Measurements from ENCODE around the gene DHRS7.

DHRS7 gene

GRCh38 chr14:60184146-60184904, 19.1 kb upstream of the DHRS7 start:
- H3K9me3 ChIP-seq (ENCODE audit: insufficient read depth, low read depth, low read length): no peaks in the 10 kb centered on the region
- H2AFZ ChIP-seq (ENCODE audit: low read length): peak overlapping the region; percentile 85
- H3K9me2 ChIP-seq (replicated peaks; ENCODE audit: low read depth, low read length): no peaks in the 10 kb centered on the region
- no peaks in the 10 kb centered on the region for H3K79me2 ChIP-seq (ENCODE audit: insufficient read depth, low read length)
- H3K4me1 ChIP-seq (ENCODE audit: insufficient read depth, low read length, poor library complexity, severe bottlenecking): peaks cover 6% of the 10 kb centered on the region
- H3F3A ChIP-seq (ENCODE audit: low read depth): no peaks in the 10 kb centered on the region
- peak overlapping the region; percentile 70 for H3K4me3 ChIP-seq (ENCODE audit: low read length, poor library complexity, severe bottlenecking)
- TF ChIP-seq EZH2phosphoT487 (IDR thresholded peaks at IDR 0.05; ENCODE audit: borderline replicate concordance): no peak
- TF ChIP-seq CTCF (conservative IDR thresholded peaks at IDR 0.05; ENCODE audit: low read length): peak; percentile 88
- H4K20me1 ChIP-seq (ENCODE audit: insufficient read depth, low read length, poor library complexity, severe bottlenecking): no peaks in the 10 kb centered on the region
- no peaks in the 10 kb centered on the region for H3K36me3 ChIP-seq (ENCODE audit: insufficient read depth, low read length)
- H3K27me3 ChIP-seq (ENCODE audit: insufficient read depth, low read length, poor library complexity, severe bottlenecking): no peaks in the 10 kb centered on the region
- H3K4me2 ChIP-seq (ENCODE audit: low read depth, low read length, poor library complexity, severe bottlenecking): peak overlapping the region; percentile 83
- H3K9ac ChIP-seq (ENCODE audit: low read depth, low read length, poor library complexity, severe bottlenecking): peak overlapping the region; percentile 55

- Histone ChIP-seq H3K9me2 (replicated peaks; ENCODE audit: low read depth, low read length) (no peaks in the 10 kb centered on the region), H4K20me1 (ENCODE audit: insufficient read depth, low read length, poor library complexity, severe bottlenecking) (no peaks in the 10 kb centered on the region), H3K36me3 (ENCODE audit: insufficient read depth, low read length) (no peaks in the 10 kb centered on the region), H3K9me3 (ENCODE audit: insufficient read depth, low read depth, low read length) (no peaks in the 10 kb centered on the region), H3K27me3 (ENCODE audit: insufficient read depth, low read length, poor library complexity, severe bottlenecking) (no peaks in the 10 kb centered on the region), H2AFZ (ENCODE audit: low read length) (peak overlapping the region; percentile 85), H3K79me2 (ENCODE audit: insufficient read depth, low read length) (no peaks in the 10 kb centered on the region), H3K4me1 (ENCODE audit: insufficient read depth, low read length, poor library complexity, severe bottlenecking) (peaks cover 6% of the 10 kb centered on the region), H3K4me3 (ENCODE audit: low read length, poor library complexity, severe bottlenecking) (peak overlapping the region; percentile 70), H3F3A (ENCODE audit: low read depth) (no peaks in the 10 kb centered on the region), H3K4me2 (ENCODE audit: low read depth, low read length, poor library complexity, severe bottlenecking) (peak overlapping the region; percentile 83), H3K9ac (ENCODE audit: low read depth, low read length, poor library complexity, severe bottlenecking) (peak overlapping the region; percentile 55)
- TF ChIP-seq EZH2phosphoT487 (IDR thresholded peaks at IDR 0.05; ENCODE audit: borderline replicate concordance) (no peak), CTCF (conservative IDR thresholded peaks at IDR 0.05; ENCODE audit: low read length) (no peak)
These were observed 18.5 kb upstream of the DHRS7 start for GRCh38 chr14:60183741-60184140.

- Histone ChIP-seq H3K27me3 (ENCODE audit: insufficient read depth, low read length, poor library complexity, severe bottlenecking) (no peaks in the 10 kb centered on the region), H3K36me3 (ENCODE audit: insufficient read depth, low read length) (no peaks in the 10 kb centered on the region), H3K4me1 (ENCODE audit: insufficient read depth, low read length, poor library complexity, severe bottlenecking) (peaks cover 6% of the 10 kb centered on the region), H3K4me2 (ENCODE audit: low read depth, low read length, poor library complexity, severe bottlenecking) (no peak overlapping the region), H3K4me3 (ENCODE audit: low read length, poor library complexity, severe bottlenecking) (no peak overlapping the region), H4K20me1 (ENCODE audit: insufficient read depth, low read length, poor library complexity, severe bottlenecking) (no peaks in the 10 kb centered on the region), H2AFZ (ENCODE audit: low read length) (peak overlapping the region; percentile 85), H3K9me2 (replicated peaks; ENCODE audit: low read depth, low read length) (no peaks in the 10 kb centered on the region), H3K79me2 (ENCODE audit: insufficient read depth, low read length) (no peaks in the 10 kb centered on the region), H3K9ac (ENCODE audit: low read depth, low read length, poor library complexity, severe bottlenecking) (no peak overlapping the region), H3K9me3 (ENCODE audit: insufficient read depth, low read depth, low read length) (peaks cover 5% of the 10 kb centered on the region), H3F3A (ENCODE audit: low read depth) (no peaks in the 10 kb centered on the region)
- TF ChIP-seq CTCF (conservative IDR thresholded peaks at IDR 0.05; ENCODE audit: low read length) (no peak), EZH2phosphoT487 (IDR thresholded peaks at IDR 0.05; ENCODE audit: borderline replicate concordance) (no peak)
These were observed 17.9 kb upstream of the DHRS7 start for GRCh38 chr14:60183138-60183537.
